NK-92 treated with Interleukin-12 subunit alpha and Interleukin-12 subunit beta, amount 100 ng/mL, for 24 hours (cell line): ENCODE results near the gene ALK.

Experiments
- DNase-seq: peaks from one replicate; lab custom pipeline; 2025; lab: John Stamatoyannopoulos, UW

ALK gene

DNA sequence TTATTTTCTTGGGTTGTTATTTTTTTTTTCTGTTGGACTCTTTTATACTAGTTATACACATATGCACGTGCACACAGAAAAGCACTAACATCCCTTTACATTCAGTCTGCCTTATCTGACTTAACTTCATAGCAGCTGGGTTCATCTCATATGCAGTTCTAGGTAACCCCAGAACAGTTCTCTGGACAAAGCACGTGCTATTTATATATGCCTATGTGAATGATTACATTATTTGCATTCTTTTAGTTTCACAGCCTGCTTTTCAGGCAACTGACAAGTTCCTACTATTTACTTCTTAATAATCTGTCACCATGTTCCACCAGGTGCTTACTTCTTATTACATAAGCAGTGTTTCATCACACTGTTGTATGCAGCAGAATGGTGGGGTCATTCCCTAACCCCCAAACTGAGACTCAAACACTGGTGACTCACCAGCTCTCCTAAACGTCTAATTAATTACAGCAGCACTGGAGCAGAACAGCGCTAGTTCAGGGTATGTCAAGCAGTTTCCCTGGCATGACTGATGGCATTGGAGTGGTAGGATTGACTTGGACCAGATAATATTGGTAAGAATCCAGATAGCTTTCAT is 433.3 kb downstream of the ALK start:
- DNase-seq: no peak

DNA sequence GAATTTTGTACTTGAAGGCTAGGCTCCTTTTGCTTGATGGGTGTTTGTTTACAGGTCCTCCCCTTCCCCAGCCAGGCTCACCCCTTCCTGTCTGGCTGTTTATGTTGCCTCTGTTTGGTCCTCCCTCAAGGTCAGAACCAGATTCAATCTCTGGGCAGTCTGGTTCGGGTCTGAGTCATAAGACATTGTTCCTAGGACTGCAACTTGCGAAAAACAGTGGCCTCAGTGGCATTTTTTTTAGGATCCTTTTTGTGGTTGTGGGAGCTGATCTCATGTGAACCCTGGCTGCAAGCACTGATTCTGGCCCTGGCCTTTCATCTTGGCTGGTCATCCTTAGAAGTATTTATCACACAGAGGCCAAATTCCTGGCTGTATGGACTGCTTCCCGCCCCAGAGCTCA is 435.8 kb downstream of the ALK start:
- no peak for DNase-seq

DNA sequence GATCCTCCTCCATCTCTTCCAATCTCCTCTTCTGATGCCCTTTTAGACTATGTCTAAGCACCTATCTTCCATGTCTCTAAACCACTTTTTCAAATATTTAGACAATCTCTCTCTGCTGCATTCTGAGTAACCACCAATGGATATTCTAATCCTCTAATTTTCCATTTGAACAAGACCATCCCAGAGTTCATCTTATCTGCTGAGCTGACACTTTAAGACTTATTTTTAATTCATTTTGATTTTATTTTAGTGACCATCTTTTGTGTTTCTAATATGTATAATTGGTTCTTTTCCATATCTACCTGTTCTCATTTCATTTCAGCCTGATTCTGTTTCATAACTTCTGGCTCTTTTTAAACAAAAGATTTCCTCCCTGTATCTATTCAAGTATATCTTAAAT is 436.3 kb downstream of the ALK start:
- DNase-seq: no peak

DNA sequence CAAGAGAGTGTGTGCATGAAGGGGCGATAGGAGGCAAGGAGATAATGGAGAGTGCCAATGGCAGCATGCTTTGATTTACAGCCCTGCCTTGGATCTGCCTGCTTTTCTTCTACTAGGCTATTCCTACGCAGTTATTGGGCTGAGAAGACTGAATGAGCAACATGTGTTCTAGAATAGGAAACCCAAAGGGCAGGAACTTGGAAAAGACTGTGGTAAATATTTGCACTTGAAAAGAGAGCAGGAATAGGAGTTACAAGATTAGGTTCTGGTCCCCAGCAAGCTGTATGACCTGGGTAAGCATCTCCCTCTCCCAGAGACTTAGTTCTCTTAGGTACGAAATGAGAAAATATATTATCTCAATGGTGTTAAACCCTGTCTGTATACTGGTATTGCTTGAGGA is 438.5 kb downstream of the ALK start:
- no peak for DNase-seq

DNA sequence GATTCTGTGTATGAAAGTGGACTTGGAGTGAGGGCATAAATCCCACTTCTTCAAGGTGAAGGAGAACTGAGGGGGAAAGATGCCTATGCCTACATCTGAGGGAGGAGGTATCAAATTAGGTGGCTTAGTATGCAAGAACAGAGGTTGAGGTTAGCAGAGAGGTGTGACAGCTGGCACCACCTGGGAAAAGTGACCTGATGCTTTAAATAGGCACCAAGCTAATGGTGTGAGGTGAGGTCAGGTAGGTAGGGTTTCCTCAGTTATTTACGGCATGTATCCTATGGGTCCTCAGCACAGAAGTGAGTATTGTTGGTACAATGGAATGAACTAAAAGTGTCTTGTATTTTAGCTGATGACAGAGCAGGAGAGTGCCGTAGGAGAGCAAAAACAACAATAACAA is 439.0 kb downstream of the ALK start:
- DNase-seq: no peak

DNA sequence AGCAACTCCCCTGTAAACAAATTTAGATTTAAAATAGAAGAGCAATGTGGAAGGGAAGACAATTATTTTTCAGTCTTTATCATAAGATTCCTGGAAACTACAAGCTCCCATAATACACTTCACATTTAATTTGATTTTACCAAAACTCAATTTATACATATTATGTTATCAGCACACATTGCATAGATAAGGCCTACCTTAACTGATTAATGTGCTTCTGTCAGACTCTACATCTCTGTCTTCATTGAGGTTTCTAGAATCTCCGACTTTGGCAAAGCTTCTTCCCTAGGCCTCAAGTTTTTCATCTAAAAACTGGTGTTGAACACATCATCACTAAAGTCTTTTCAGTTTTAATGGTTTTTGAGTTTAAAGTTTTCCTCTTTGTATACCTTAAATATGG is 440.1 kb downstream of the ALK start:
- DNase-seq: no peak

DNA sequence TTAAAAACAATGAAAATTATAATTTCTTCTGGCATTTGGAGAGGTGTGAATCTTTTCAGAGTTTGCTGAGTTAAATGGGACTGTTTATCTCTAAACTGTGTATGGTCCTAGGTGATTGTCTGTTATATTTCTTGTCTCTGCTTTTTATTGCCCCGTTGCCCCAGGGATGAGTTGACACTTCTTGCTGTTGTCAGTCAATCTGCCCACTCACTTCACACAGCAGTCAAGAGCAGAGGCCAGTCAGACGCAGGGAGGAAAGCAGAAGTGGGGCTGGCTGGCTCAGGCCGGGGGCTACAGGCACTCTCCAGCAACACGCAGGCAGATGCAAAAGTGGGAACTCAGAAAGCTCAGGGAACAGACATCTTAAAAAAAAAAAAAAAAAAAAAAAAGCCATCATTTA is 441.0 kb downstream of the ALK start:
- DNase-seq: no peak

DNA sequence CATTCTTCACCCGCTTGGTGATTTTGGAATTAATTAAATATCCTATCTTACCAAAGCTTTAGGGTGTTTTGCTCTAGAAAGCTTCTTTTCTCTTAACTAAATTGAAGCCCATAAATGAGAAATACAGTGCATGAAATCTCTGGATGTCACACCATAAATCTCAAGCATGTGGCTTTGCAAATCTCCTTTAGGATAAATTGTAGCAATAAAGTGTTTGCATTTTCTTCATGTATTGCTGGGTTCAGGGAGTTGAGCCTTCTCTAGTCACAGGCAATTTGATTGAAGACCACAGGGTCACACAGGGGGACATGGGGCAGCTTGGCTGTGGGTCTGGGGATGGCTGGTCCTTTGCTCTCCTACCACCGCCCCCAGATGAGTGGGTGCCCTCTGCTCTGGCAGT is 442.0 kb downstream of the ALK start:
- DNase-seq: no peak

DNA sequence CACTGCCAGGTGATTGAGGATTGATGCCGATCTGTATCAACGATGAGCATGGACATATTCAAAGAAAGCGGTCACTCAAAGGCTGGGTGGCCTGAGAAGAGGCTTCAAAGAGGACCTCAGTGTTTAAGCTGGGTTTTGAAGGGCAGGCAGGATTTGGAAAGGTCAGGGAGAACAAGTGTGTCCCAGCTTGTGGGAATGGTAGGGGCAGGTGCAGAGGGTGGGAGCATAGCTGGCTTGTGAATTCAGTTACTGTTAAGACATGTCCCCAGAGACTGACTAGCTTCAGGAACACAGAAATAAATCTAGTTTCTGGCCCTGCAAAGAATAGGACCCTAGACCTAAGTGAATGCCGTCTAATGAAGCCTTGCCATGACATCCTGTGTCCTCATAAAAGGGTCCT is 442.7 kb downstream of the ALK start:
- no peak for DNase-seq

DNA sequence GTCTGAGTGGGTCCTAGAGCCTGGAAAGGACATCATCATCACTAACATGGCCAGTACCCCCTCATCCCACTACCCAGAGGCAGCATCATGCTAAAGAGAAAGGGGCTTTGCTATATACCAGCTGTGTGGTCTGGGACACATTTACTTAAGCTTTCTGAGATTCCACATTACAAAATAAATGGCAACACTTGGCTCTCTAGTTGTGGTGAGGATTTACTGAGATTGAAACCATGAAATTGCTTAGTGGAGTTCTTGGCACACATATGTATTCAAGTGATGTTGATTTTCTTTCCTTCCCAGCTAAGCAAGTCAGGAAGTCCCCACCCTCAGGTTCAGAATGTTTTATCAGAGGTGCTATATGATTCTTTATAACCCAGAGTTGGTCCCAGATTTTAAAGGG is 444.2 kb downstream of the ALK start:
- no peak for DNase-seq

DNA sequence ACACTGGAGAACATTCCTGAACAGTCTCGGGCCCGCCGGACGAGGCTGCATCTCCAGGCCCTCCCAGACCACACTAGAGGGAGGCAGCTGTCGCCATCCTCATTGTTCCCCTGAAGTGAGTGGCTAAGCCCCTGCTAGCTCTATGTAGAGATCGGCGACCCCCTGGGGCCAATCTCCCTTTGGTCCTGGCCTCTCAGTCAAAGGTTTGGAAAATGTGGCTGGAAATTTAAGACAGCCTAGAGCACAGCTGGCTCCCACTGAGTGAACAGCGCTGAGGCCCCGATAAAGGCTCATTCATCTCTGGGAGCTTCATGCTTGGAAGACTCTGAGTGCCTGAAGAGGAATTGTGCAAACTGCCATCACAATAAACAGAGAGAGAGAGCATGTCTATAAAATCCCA is 445.9 kb downstream of the ALK start:
- DNase-seq: no peak

DNA sequence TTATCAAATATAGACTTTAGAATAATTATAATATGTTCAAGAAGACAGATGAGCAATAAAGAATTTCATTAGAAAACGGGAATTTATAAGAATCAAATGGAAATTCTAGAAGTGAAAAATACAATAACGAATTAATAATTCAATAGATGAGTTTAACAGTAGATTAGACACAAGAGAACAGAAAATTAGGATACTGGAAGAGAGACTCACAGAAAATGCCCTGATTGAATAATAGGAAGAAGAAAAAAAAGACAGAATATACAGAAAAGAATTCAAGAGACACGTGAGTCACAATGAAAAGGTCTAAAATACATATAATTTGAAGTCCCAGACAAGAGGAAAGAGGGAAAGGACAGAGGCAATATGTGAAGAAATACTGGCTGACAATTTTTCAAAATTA is 451.4 kb downstream of the ALK start:
- DNase-seq: no peak

DNA sequence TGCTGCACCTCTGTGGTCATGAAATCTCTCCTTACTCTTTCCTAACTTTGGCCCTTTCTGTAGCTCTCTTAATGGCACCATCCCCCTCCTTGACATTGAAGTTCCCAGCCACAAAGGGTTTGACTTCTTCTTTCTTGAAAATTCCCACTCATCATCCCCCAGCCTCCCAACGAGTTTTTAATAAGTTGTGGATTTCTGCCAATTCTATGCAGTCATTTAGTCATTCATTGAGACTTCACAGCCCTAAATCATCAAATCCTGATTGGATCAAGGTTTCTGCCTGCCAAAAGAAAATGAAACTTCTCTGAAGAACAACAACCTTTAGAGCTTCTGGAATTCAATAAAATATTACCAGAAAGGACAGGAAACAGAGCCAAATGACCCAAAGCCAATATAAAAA is 451.9 kb downstream of the ALK start:
- DNase-seq: no peak

DNA sequence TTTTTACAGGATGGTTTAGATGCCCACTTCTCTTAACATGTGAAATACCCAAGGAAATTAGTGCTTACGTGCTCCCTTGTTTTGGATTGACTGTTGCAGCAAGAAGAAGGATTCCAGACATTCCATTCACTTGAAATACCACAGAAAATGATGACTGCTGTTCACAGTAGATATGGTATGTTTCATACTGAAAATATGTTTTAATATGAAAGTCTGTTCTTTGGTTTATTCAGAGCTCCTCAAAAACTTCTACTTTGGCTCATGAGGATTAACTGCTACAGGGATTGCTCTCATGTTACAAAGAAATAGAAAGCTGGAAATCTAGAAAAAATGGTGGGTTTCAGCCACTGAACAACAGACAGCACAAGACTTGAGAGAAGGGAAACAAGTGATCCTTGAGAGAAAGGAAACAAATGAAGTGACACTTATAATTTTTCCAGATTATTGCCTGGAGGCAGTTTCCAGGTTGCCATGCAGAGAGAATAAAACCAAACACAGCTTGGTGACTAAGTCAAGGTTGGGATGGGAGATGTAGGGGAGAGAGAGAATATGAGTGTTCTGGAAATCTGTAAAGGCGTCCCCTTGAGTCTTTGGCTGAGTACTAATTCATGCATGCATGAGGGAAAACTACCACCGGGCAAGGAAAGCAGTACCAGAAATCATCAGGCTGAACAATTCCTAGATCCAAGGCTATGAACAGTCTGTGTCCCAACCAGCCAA is 458.0 kb downstream of the ALK start:
- DNase-seq: no peak

DNA sequence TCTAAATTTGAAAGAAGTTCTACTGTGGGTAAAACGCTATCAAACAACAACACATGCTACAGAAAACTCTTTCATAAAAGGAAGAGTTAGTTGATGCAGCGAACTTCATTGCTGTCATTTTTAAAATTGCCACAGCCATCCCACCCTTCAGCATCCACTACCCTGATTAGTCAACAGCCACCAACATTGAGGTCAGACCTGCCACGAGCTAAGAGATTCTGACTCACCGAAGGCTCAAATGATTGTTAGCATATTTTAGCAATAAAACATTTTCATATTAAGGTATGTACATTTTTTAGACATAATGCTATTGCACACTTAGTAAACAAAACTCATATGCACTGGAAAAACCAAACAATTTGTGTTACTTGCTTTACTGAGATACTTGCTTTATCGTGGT is 459.1 kb downstream of the ALK start:
- DNase-seq: no peak

DNA sequence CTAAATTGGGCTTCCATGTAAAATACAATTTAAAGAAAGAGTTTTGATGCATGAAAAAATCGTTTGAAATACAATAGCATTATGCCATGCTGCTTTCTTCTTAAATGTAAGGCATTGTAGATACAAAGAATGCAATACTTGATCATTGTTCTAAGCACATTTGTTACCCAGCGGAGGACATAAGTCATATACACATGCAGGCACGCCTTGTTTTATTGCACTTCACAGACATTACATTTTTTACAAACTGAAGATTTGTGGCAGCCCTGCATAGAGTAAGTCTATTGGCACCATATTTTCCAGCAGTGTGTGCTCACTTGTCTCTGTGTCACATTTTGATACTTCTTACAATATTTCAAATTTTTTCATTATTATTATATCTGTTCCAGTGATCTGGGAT is 461.2 kb downstream of the ALK start:
- no peak for DNase-seq

DNA sequence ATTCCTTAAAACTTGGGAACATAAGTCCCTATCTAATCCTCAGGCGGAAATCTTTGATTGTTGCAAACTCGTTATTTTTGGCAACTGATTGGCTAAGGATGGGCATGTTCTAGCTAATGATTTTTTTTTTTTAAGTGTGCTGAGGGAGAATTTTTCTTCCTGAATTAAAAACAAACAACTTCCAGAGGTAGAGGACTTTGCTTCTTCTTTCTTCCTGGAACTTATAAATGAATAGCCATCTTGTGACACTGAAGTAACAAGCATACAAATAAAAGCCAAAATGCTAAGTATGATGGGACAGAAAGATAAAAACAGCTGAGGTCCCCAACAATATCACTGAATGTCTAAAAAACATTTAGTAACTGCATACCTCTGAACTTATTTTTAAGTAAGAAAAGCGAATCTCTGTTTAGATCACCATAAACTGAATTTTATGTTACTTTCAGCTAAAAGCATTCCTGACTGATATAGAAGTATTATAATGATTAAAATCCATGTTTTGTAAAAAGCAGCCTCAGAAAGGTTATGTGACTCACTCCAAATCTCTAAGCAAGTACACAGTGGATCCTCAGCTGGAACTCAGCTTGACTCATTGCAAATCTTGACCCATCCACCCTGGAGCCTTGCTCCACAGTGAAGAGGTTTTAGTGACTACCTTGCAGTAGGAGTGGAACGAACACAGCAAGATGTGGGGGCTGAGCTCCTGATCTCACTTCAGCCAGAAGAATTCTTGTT is 461.8 kb downstream of the ALK start:
- DNase-seq: no peak

DNA sequence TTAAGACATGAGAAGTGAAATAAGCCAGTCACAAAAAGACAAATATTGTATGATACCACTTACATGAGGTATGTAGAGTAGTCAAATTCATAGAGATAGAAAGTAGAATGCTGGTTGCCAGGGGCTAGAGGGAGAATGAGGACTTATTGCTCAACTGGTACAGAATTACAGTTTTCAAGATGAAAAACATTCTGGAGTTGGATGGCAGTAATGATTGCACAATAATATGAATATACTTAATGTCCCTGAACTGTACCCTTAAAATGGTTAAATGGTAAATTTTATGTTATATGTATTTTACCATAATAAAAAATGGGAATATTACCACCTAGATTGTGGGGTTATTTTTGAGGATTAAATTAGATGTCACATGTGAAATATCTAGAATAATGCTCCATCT is 465.0 kb downstream of the ALK start:
- DNase-seq: no peak

DNA sequence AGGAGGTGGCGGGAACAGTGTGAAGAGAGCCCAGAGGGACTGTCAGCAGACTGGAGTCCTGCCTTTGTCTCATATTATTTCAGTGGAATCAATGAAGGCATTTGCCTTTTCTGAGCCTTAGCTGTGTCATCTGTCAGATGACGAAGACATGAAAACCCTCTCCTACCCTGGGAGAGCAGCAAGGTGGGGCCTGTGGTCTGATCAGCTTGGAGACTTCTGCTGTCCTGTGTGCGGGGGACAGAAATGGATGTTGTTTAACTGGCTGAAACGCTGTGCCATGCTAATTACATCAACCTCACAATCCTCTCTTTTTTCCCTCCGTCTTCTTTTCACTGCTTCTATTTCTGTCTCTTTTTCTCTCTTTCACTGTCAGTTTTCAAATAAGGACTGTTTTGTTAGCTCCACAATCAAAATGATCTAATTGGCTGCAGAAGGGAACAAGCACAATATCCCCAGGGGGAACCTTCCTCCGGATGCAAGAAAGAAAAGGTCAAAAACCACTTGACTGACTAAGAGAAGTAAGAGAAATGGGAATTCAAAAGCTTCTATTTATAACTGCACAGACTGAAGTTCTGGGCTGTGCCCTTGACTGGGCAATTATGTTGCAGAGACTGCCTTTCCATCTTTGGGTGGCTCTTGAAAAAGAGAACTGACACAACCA is 466.1 kb downstream of the ALK start:
- no peak for DNase-seq

DNA sequence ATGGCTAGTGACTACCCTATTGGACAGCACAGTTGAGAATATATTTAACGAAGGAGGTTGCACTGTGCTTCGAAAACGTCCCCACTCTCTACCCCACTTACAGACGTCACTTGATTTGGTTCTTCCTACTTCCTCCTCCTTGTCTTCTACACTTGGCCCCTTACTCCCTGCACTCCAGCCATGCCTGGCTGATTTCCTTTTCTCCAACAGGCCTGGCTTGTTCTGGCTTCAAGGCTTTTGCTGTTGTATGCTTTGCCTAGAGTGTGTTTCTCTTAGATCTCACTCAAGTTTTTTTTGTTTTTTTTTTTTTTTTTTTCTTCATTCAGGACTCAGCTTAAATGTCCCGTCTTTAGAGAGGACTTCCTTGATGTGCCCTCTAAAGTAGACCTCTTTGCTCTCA is 469.4 kb downstream of the ALK start:
- no peak for DNase-seq

DNA sequence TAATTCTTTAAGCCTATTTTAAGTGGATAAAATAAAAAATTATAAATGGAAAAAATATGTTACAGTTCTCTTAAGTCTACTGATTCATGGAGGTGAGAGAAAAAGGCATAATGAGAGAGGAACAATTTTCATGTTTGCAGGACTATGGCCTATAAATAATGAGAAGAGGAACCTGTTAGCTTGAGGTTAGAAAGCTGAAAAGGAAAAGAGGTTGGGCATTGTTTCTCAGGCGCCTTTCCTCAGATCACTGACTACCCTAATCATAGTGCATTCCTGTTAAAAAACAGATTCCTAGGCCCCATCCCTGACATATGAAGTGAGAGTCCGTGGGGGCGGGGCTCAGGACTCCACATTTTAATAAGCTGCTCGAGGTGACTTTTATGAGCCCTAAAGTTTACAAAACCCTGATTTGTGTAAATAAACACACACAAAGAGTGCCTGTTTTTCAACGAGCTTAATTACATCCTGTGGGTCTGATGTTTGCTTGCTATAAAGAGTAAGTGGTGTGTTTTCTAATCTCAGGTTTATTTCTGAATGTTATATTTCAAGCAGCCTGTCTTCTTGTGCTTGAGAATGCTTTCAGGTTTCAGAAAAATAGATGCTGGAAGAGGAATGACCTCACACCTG is 470.7 kb downstream of the ALK start:
- no peak for DNase-seq

DNA sequence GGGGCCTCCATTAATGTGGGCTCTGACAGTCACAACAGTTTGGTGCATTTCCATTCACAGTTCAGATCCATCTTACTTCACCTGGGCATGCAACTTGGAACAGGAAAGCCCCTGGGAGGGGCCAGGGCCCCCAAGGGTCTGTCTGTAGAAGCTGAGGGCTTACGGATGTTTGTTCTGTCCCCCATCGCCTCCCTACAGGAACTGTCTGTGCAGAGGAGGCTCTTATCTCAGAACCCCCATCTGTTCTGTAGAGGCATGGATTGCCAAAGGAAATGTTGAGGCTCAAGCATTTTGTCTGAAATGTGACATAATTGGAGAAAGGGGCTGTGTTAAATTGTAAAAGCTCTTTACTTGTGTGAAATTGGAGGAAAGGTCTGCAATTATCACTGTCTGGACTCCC is 471.9 kb downstream of the ALK start:
- no peak for DNase-seq
